OCI-LY3 (cell line): ENCODE data around the gene MDGA2.

Experiments used
- CTCF ChIP-seq: fragments of 200-600, 300-600 bp; sonication (generic); IDR thresholded peaks from 2 replicates; pipeline ENCODE4 v1.5.1; 2014; ENCODE audit warnings: antibody characterized with exemption, low read length, low read depth
- EZH2phosphoT487 ChIP-seq: fragments of 200-600 bp; shearing (Covaris generic); IDR thresholded peaks from 2 replicates; pipeline ENCODE4 v1.6.1; 2018; ENCODE audit warnings: antibody characterized with exemption, mixed run types, low read depth

DNA sequence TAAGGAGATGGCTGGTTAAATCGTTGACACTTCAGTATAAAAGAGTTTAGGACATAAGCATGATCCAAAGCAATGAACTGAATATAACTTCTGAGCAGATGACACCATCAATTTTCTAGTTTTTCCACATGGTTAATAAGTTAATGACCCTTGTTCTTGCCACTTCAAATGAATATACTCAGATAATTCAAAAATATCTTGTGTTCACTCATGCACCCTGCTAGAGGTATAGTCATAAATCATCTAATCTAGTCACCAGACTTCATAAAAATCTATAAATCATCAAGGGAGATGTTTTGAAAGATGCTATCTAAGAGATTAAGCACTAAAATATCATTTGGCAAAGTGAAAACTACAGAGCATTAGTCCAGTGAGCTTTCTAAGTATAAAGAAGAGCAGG, 131.9 kb downstream of the MDGA2 start:
- TF ChIP-seq CTCF: no peak
- TF ChIP-seq EZH2phosphoT487: no peak
